ENCODE measurements around the gene STK32B. TPM values are rescaled to one million over a fixed set of nuclear protein-coding genes. Genes with fewer than 3 reads are reported as not detected.

The STK32B gene
- total and polyA plus RNA-seq, 12 donors, result 0.16 to 6.8 (median 0.52) TPM

DNA sequence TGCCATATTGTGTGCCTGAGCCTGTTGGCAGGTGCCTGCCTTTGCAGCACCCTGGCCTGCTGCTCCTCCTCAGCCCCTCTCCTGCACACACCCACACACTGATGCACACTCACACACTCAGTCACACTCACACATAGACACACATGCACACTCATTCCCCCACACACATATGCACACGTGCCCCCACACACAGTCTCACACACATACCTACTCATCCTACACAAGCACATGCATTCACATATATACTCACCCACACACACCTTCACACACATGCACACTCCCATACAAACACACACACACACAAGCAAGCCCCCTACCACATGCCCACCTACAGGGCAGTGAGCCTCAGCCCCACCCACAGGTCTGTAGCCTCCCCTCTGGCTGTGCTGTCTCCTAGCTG is 412.1 kb downstream of the STK32B start:
- H3K27ac ChIP-seq, result no peak overlapping the region
- H3K9me3 ChIP-seq (replicated peaks in 1 of 3), result no peaks in the 10 kb centered on the region
- no peak for TF ChIP-seq POLR2A (IDR thresholded peaks at IDR 0.05)
- TF ChIP-seq, protein P1, sequence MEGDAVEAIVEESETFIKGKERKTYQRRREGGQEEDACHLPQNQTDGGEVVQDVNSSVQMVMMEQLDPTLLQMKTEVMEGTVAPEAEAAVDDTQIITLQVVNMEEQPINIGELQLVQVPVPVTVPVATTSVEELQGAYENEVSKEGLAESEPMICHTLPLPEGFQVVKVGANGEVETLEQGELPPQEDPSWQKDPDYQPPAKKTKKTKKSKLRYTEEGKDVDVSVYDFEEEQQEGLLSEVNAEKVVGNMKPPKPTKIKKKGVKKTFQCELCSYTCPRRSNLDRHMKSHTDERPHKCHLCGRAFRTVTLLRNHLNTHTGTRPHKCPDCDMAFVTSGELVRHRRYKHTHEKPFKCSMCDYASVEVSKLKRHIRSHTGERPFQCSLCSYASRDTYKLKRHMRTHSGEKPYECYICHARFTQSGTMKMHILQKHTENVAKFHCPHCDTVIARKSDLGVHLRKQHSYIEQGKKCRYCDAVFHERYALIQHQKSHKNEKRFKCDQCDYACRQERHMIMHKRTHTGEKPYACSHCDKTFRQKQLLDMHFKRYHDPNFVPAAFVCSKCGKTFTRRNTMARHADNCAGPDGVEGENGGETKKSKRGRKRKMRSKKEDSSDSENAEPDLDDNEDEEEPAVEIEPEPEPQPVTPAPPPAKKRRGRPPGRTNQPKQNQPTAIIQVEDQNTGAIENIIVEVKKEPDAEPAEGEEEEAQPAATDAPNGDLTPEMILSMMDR (IDR thresholded peaks at IDR 0.05), result no peak
- H3K4me1 ChIP-seq (replicated peaks in 1 of 2), result no peaks in the 10 kb centered on the region
- 85 to 93% (median 90%) methylated on average over 1 of the region's 1 CpG for WGBS, 4 donors
- no peaks in the 10 kb centered on the region for H3K27me3 ChIP-seq
- peak in 1 of 7 donors; percentile 10 for DNase-seq
- intact Hi-C loops (cut with DNase I), result no loop called here
- H3K36me3 ChIP-seq (replicated peaks in 1 of 2), result no peaks in the 10 kb centered on the region
- H3K4me3 ChIP-seq, result no peak overlapping the region

- intact Hi-C loops (cut with DNase I), result no loop called here
- Histone ChIP-seq H3K4me3 (no peak overlapping the region), H3K36me3 (replicated peaks in 1 of 2) (no peaks in the 10 kb centered on the region), H3K27ac (no peak overlapping the region), H3K27me3 (no peaks in the 10 kb centered on the region), H3K9me3 (replicated peaks in 1 of 3) (no peaks in the 10 kb centered on the region), H3K4me1 (replicated peaks in 1 of 2) (no peaks in the 10 kb centered on the region)
- TF ChIP-seq POLR2A (IDR thresholded peaks at IDR 0.05), result no peak
- TF ChIP-seq, protein P1 (IDR thresholded peaks at IDR 0.05), result no peak
- WGBS, 4 donors, result 90 to 95% (median 94%) methylated on average over 9 to 15 of the region's 15 CpGs
- DNase-seq, result peak in 1 of 7 donors; percentile 33
Measured at GRCh38 chr4:5463936-5464650, 412.8 kb downstream of the STK32B start.

- Histone ChIP-seq H3K36me3 (replicated peaks in 1 of 2) (no peaks in the 10 kb centered on the region), H3K27ac (no peak overlapping the region), H3K4me1 (replicated peaks in 1 of 2) (no peaks in the 10 kb centered on the region), H3K4me3 (no peak overlapping the region), H3K27me3 (no peaks in the 10 kb centered on the region), H3K9me3 (replicated peaks in 1 of 3) (no peaks in the 10 kb centered on the region)
- WGBS, 4 donors, result 94 to 100% (median 95%) methylated on average over 4 of the region's 4 CpGs
- no peak for DNase-seq
- intact Hi-C loops (cut with DNase I), result no loop called here
- TF ChIP-seq, protein P1 (IDR thresholded peaks at IDR 0.05), result no peak
- TF ChIP-seq POLR2A (IDR thresholded peaks at IDR 0.05), result no peak
Measured at GRCh38 chr4:5465529-5465928, 414.2 kb downstream of the STK32B start.

DNA sequence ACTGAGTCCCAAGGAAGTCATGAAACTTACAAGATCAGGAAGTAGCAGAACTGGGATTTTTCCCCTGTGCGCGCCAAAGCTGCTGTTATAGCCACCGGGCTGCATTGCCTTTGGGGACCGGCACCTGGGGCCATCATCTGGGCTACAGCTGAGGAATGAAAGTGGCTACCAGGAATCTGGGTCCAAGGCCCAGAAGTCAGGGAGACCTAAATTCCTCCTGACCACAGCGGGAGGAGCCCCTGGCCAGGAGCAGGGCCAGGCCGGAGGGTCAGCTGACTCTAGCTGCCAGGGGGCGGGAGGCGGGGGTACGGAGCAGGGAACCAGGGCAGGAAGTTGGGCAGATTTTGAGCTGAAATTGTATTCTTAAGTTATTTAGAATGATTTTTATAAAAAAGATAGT is 414.7 kb downstream of the STK32B start:
- no peak overlapping the region for H3K27ac ChIP-seq
- H3K27me3 ChIP-seq, result no peaks in the 10 kb centered on the region
- H3K9me3 ChIP-seq (replicated peaks in 1 of 3), result no peaks in the 10 kb centered on the region
- intact Hi-C loops (cut with DNase I), result no loop called here
- H3K4me3 ChIP-seq, result no peak overlapping the region
- H3K4me1 ChIP-seq (replicated peaks in 1 of 2), result no peaks in the 10 kb centered on the region
- WGBS, 4 donors, result 78 to 89% (median 83%) methylated on average over 8 to 9 of the region's 9 CpGs
- no peak for DNase-seq
- TF ChIP-seq POLR2A (IDR thresholded peaks at IDR 0.05), result no peak
- TF ChIP-seq, protein P1 (IDR thresholded peaks at IDR 0.05), result no peak
- no peaks in the 10 kb centered on the region for H3K36me3 ChIP-seq (replicated peaks in 1 of 2)
